Choroid plexus epithelial cell (primary cell): ENCODE data around the gene PKP3.

ENCODE experiments used
- DNase-seq: peaks from one replicate; pipeline ENCODE4 v3.0.0-alpha.2; 2010; ENCODE audit warnings: low read depth
- H3K4me3 ChIP-seq: 2 replicates; pipeline ENCODE4 v1.5.1; 2011; ENCODE audit warnings: low read depth, mild to moderate bottlenecking, control low read depth, low read length, moderate library complexity
- TF ChIP-seq, protein P1 (sequence below): conservative IDR thresholded peaks from 2 replicates; pipeline ENCODE4 v1.5.1; 2011; ENCODE audit warnings: low read depth, mild to moderate bottlenecking, control low read depth, inconsistent platforms, low read length, moderate library complexity

The PKP3 gene

DNA sequence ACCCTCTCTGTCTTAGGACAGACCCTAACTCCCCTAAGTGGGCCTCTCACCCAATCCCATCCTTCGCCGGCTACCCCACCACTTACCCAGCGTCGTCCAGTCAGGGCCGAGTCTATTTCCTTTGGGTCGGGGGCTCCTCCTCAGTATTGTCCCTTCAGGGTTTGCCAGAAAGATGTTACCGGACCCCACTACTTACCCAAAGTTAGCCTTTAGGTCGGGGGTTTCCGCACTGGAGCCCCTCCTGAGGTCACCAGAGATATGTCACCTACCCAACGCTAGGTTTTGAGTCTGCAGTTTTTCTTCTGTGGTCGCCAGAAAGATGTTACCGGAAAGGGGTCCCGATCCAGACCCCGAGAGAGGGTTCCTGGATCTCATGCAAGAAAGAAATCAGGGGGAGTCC is 42.6 kb upstream of the PKP3 start:
- no peak for DNase-seq
- no peak overlapping the region for H3K4me3 ChIP-seq
- TF ChIP-seq, protein P1, sequence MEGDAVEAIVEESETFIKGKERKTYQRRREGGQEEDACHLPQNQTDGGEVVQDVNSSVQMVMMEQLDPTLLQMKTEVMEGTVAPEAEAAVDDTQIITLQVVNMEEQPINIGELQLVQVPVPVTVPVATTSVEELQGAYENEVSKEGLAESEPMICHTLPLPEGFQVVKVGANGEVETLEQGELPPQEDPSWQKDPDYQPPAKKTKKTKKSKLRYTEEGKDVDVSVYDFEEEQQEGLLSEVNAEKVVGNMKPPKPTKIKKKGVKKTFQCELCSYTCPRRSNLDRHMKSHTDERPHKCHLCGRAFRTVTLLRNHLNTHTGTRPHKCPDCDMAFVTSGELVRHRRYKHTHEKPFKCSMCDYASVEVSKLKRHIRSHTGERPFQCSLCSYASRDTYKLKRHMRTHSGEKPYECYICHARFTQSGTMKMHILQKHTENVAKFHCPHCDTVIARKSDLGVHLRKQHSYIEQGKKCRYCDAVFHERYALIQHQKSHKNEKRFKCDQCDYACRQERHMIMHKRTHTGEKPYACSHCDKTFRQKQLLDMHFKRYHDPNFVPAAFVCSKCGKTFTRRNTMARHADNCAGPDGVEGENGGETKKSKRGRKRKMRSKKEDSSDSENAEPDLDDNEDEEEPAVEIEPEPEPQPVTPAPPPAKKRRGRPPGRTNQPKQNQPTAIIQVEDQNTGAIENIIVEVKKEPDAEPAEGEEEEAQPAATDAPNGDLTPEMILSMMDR = no peak

DNA sequence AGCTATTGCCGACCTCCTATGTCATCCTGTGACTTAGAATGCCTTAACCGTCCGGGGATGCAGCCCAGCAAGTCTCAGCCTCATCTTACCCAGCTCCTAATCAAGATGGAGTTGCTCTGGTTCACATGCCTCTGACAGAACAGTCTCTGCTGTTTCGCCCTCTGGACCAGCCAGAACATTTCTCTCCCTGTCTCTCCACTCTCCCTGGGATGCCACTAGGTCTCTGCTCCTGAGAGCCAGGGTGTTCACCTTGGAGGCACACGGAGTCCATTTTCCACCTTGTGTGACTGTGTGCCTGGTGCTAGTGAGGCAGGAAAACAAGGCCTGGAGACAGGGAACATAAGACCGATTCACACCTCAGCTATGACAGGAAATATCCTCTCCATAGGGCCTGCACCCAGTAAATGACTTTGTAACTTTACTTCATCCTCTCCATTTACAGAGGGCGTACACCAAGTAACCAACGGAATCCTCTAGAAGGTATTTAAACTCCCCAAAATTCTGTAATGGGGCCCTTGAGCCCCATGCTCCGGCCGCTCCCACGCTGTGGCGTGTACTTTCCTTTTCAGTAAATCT is 41.5 kb upstream of the PKP3 start:
- TF ChIP-seq, protein P1 = no peak
- DNase-seq = no peak
- no peak overlapping the region for H3K4me3 ChIP-seq

DNA sequence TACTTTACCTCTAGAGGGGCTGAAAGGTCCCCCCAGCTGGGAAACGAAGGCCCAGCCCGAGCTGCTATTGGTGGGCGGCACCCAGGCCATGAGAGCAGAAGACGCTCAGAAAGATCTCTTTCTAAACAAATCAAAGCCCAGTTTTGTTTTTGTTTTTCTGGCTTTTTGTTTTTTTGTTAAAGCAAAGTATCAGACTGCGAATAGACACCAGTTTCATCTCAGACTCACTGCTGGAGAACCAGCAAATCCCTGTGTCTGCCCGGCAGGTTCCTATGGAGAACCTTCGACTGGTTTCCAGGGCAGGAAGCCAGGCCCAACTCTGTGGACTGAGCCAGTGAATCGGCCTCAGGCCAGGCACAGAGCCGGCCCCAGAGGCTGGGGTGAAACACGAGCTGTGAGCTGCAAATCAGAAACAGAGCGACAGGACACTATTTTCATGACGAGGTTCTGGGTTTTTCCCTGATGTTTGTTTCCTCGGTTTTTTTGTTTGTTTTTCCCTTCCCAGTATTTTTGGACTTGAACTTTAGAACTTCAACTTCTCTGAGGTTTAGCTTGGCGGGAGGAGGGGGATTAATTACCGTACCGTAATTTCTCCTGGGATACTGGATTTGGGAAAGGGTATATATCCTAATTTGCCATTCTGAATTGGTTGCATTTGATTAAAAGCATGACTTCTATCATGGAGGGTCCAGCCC is 40.7 kb upstream of the PKP3 start:
- peak; percentile 91 for DNase-seq
- H3K4me3 ChIP-seq = no peak overlapping the region
- TF ChIP-seq, protein P1 = no peak

DNA sequence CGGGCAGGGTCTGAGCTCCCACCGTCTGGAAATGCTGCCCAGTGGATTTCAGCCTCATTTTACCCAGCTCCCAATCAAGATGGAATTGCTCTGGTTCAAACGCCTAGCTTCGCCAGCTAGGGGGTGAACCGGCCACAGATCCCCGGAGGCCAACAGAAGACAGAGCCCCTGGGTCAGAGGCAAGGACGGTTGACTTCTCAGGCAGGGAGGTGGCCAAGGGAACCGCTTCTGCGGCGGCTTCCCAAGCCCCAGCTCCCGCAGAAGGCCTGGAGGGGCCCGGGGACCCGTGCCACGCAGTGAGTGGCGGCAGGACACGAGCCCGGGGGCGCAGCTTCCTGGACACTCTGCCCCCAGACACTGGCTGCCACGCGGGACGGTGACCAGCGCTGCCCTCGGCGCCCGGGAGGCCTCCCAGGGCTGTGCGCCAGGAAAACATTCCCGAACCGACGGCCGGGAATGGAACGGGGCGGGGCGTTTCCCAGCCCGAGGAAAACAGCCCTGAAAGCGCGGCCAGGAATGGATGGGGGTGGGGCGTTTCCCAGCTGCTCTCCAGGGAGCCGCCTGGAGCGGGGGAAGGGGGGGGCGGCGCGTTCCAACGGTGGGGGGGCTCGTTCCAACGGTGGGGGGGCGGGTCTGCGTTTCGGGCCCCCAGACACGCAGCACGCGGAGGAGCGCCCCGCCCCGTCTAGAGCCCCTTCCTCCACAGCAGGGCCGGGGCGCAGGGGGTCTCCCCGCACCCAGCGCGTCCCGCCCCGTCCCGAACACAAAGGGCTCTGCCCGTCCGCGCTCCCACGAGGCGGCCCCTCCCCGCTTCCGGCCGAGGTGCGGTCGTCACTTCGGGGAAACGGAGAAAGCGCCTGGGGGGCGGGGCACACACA is 38.2 kb upstream of the PKP3 start:
- peak overlapping the region; percentile 43 for H3K4me3 ChIP-seq
- TF ChIP-seq, protein P1 = no peak
- peak; percentile 98 for DNase-seq

DNA sequence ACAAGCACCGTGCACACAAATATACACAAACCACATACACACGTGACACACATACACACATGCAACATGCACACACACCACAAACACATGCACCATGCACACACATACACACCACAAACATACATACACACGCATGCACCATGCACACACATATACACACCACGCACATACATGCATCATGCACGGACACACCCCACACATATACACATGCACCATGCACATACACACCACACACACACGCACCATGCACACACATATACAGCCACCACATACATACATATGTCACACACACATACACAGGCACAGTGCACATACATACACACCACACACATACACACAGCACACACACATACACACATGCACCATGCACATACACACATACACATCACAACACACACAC is 37.4 kb upstream of the PKP3 start:
- TF ChIP-seq, protein P1 = no peak
- no peak for DNase-seq
- H3K4me3 ChIP-seq = no peak overlapping the region

DNA sequence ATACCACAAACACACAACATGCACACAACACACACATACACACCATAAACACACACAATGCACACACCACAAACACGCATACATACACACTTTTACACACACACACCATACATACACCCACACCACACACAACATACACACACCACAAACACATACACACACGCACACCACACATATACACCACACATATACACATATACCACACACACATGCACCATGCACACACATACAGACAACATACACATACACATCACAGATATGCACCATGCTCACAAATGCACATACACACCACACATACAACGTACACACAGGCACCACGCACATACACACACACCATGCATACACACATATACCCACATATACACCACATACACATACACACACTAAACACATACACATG is 36.4 kb upstream of the PKP3 start:
- no peak for DNase-seq
- H3K4me3 ChIP-seq = no peak overlapping the region
- TF ChIP-seq, protein P1 = no peak
